Mesenchymal stem cell (in vitro differentiated cells and primary cell): Measurements from ENCODE around the gene SNTG2.

Source experiments
- DNase-seq: peaks from one replicate; pipeline ENCODE4 v3.0.0-alpha.2; 2013
- H2AFZ ChIP-seq: one replicate; pipeline ENCODE4 v1.6.1; 2013; ENCODE audit warnings: low read depth, mild to moderate bottlenecking, control low read depth, inconsistent platforms, low read length, moderate library complexity
- H2AK5ac ChIP-seq: 2 replicates; pipeline ENCODE4 v1.6.1; 2013; ENCODE audit warnings: low read length, moderate library complexity, mild to moderate bottlenecking, inconsistent platforms; ENCODE audit not compliant: severe bottlenecking
- H2BK120ac ChIP-seq: one replicate; pipeline ENCODE4 v1.6.1; 2013; ENCODE audit warnings: low read depth, mild to moderate bottlenecking, inconsistent platforms, low read length, moderate library complexity
- H2BK12ac ChIP-seq, 2 experiments: one replicate each; pipeline ENCODE4 v1.6.1; 2013; ENCODE audit warnings: inconsistent platforms in 2 of 2, low read length in 2 of 2, mild to moderate bottlenecking in 2 of 2, moderate library complexity in 2 of 2, control low read depth in 1 of 2
- H2BK15ac ChIP-seq: one replicate; pipeline ENCODE4 v1.6.1; 2013; ENCODE audit warnings: mild to moderate bottlenecking, low read depth, inconsistent platforms; ENCODE audit not compliant: poor library complexity, severe bottlenecking
- H2BK5ac ChIP-seq: 2 replicates; pipeline ENCODE4 v1.6.1; 2013; ENCODE audit warnings: low read depth, mild to moderate bottlenecking, low read length, control low read depth, inconsistent platforms; ENCODE audit not compliant: poor library complexity, severe bottlenecking
- H3K14ac ChIP-seq, 2 experiments: one replicate each; pipeline ENCODE4 v1.6.1; 2013; ENCODE audit warnings: inconsistent platforms in 2 of 2, low read length in 2 of 2, control low read depth in 1 of 2, mild to moderate bottlenecking in 1 of 2, moderate library complexity in 1 of 2
- H3K18ac ChIP-seq, 2 experiments: one replicate each; pipeline ENCODE4 v1.6.1; 2013; ENCODE audit warnings: inconsistent platforms in 2 of 2, low read length in 2 of 2, control low read depth in 1 of 2, low read depth in 1 of 2, mild to moderate bottlenecking in 1 of 2
- H3K23ac ChIP-seq, 2 experiments: one replicate each; pipeline ENCODE4 v1.6.1; 2013; ENCODE audit warnings: inconsistent platforms in 2 of 2, low read length in 2 of 2, mild to moderate bottlenecking in 2 of 2, moderate library complexity in 2 of 2, control low read depth in 1 of 2
- H3K27ac ChIP-seq: 2 replicates; pipeline ENCODE4 v1.5.1; 2013; ENCODE audit warnings: mild to moderate bottlenecking, moderate library complexity, low read length, control low read depth, inconsistent platforms; ENCODE audit not compliant: poor library complexity, severe bottlenecking
- H3K27me3 ChIP-seq, 2 experiments: 2 replicates each; pipeline versions ENCODE4 v1.6.1 to v1.7.0; 2013; ENCODE audit warnings: low read length in 2 of 2, mild to moderate bottlenecking in 2 of 2, moderate library complexity in 2 of 2, control low read depth in 1 of 2, inconsistent platforms in 1 of 2; ENCODE audit not compliant: control insufficient read depth in 1 of 2, insufficient read depth in 1 of 2
- H3K36me3 ChIP-seq, 2 experiments: 2 replicates each; pipeline versions ENCODE4 v1.6.1 to v1.7.0; 2013; ENCODE audit warnings: low read length in 2 of 2, control low read depth in 1 of 2, inconsistent platforms in 1 of 2, low read depth in 1 of 2, mild to moderate bottlenecking in 1 of 2; ENCODE audit not compliant: insufficient read depth in 2 of 2, control insufficient read depth in 1 of 2
- H3K4ac ChIP-seq, 2 experiments: one replicate each; pipeline ENCODE4 v1.6.1; 2013; ENCODE audit warnings: inconsistent platforms in 2 of 2, low read length in 2 of 2, mild to moderate bottlenecking in 2 of 2, moderate library complexity in 2 of 2, control low read depth in 1 of 2, low read depth in 1 of 2
- H3K4me1 ChIP-seq: 2 replicates; pipeline ENCODE4 v1.6.1; 2013; ENCODE audit warnings: low read depth, low read length, control low read depth; ENCODE audit not compliant: control insufficient read depth, insufficient read depth
- H3K4me2 ChIP-seq: 2 replicates; pipeline ENCODE4 v1.6.1; 2013; ENCODE audit warnings: low read length, mild to moderate bottlenecking, inconsistent platforms; ENCODE audit not compliant: poor library complexity, severe bottlenecking
- H3K4me3 ChIP-seq, 2 experiments: 2 replicates each; pipeline versions ENCODE4 v1.5.1 to v1.7.0; 2013; ENCODE audit warnings: low read length in 2 of 2, mild to moderate bottlenecking in 2 of 2, control low read depth in 1 of 2, low read depth in 1 of 2; ENCODE audit not compliant: insufficient read depth in 1 of 2
- H3K79me1 ChIP-seq: replicated peaks from 2 replicates; pipeline ENCODE4 v1.6.1; 2013; ENCODE audit warnings: mild to moderate bottlenecking, control low read depth, low read length, inconsistent platforms; ENCODE audit not compliant: poor library complexity, severe bottlenecking
- H3K9ac ChIP-seq: 2 replicates; pipeline ENCODE4 v1.7.0; 2013; ENCODE audit warnings: mild to moderate bottlenecking, low read length, moderate library complexity
- H3K9me3 ChIP-seq: 2 replicates; pipeline ENCODE4 v1.7.0; 2013; ENCODE audit warnings: mild to moderate bottlenecking, low read length; ENCODE audit not compliant: control insufficient read depth
- H4K8ac ChIP-seq: one replicate; pipeline ENCODE4 v1.6.1; 2013; ENCODE audit warnings: inconsistent platforms, mild to moderate bottlenecking, low read length, moderate library complexity
- H4K91ac ChIP-seq: one replicate; pipeline ENCODE4 v1.6.1; 2013; ENCODE audit warnings: mild to moderate bottlenecking, low read length, inconsistent platforms
- WGBS: methylation state at CpG from one replicate; pipeline ENCODE4 v1.1.7; 2013; ENCODE audit warnings: mixed read lengths; 5-methylcytosine and 5-hydroxymethylcytosine counted together

SNTG2 gene

DNA sequence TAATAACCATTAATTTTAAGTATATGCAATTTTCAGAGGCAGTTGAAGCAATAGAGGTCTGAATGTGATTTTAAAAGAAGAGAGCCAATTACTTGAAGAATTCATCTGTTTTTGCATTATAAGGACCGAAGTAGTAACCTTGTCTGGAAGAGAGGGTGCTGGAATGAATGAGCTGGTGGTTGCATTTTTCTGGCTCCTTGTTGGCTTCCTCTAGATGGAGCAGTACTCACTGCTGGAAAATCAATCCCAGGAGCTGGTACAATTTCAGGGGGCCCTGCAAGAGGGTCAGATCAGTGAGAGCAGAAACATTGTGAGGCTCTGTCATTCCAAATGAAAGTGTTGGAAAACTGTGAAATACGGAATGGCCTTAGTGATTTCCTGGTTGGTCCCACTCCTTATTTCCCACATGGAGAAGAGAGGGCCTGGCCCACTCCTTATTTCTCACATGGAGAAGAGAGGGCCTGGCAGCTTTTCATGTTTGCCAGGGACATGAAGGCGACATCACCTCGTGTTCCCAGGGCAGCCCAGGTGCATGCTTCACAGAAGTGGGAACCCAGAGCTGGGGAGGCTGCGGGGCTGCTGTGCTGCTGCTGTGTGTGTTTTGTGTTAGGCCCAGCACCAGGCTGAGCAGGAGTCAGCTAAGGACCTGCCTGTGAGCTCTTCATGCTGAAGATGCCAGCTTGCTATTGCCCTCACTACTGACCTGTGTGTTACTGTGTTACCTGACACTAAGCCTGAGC is 197.4 kb downstream of the SNTG2 start:
- Histone ChIP-seq H3K9ac (no peak overlapping the region), H2BK12ac (no peak overlapping the region), H3K79me1 (no peaks in the 10 kb centered on the region), H3K23ac (no peak overlapping the region), H3K9me3 (no peaks in the 10 kb centered on the region), H3K4ac (no peak overlapping the region), H3K4me1 (peaks cover 1% of the 10 kb centered on the region), H4K8ac (no peak overlapping the region), H3K4me2 (no peak overlapping the region), H3K18ac (no peak overlapping the region), H3K36me3 (no peaks in the 10 kb centered on the region), H2AK5ac (no peak overlapping the region), H2BK15ac (no peak overlapping the region), H4K91ac (no peak overlapping the region), H3K27ac (no peak overlapping the region), H2AFZ (no peak overlapping the region), H3K27me3 (no peaks in the 10 kb centered on the region), H2BK5ac (no peak overlapping the region), H2BK120ac (no peak overlapping the region), H3K4me3 (no peak overlapping the region), H3K14ac (no peak overlapping the region)
- no peak for DNase-seq
- WGBS: 41% methylated on average over 5 of the region's 5 CpGs

DNA sequence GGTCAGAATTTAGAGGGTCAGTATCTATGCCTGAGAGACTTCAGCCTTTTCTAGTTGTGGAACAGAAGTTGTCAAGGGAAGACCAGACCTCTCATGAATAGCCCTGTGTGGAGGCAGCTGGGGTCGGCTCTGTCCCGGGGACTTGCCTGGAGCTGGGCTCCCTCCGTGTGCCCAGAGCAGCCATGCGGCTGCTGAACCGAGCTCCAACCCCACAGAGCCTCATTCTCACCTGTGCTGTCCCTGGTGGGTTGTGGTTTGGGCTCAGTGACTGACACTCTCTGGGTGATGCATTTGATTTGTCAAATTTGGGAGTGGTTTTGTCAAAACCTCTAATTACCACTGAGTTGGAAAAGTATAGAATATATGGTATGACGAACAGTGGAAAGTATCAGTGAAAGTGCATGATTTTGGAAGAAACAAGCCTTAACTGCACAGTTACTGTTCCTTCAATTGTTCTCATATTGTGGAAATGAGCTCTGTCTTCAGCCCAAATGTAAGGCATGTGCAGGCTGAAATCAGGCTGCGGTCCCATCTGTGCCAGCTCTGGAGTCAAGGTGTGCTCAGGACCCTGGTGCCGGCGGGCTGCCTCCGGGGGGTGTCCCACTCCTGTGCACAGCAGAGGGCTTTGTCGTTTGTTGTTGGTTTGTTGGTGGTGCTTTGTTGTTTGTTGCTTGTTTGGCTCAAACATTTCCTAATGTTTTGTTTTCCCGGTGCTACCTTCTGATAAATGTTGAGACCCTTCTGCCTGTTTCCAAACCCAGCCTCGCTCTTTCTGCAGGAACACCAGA is 200.3 kb downstream of the SNTG2 start:
- WGBS: 65% methylated on average over 11 of the region's 13 CpGs
- H4K8ac ChIP-seq: no peak overlapping the region
- H2BK12ac ChIP-seq: no peak overlapping the region
- H3K4me1 ChIP-seq: peaks cover 1% of the 10 kb centered on the region
- H3K14ac ChIP-seq: no peak overlapping the region
- no peak overlapping the region for H2BK5ac ChIP-seq
- no peak overlapping the region for H2AFZ ChIP-seq
- no peaks in the 10 kb centered on the region for H3K36me3 ChIP-seq
- no peak overlapping the region for H4K91ac ChIP-seq
- no peaks in the 10 kb centered on the region for H3K79me1 ChIP-seq
- no peak overlapping the region for H3K9ac ChIP-seq
- no peaks in the 10 kb centered on the region for H3K27me3 ChIP-seq
- no peak overlapping the region for H2AK5ac ChIP-seq
- no peak overlapping the region for H3K4ac ChIP-seq
- no peak overlapping the region for H3K23ac ChIP-seq
- H2BK120ac ChIP-seq: no peak overlapping the region
- no peak overlapping the region for H3K4me2 ChIP-seq
- no peak overlapping the region for H3K18ac ChIP-seq
- H3K4me3 ChIP-seq: no peak overlapping the region
- no peak for DNase-seq
- no peak overlapping the region for H2BK15ac ChIP-seq
- H3K27ac ChIP-seq: no peak overlapping the region
- H3K9me3 ChIP-seq: no peaks in the 10 kb centered on the region

DNA sequence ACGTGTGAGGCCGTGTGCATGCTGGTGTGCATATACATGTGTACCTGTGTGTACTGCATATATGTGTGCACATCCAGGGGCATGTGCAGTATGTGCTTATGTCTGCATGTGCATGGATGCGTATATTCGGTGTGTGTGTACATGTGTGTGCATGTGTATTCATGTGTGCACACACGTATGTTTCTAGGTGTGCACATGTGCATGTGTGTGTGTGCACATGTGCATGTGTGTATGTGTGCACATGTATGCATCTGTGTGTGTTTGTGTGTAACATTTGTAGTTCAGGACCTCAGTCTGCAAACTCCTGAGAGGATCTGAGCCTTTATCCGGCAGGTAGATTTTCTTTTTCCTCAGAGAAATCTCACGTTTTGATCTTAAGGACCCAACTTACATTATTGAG is 201.7 kb downstream of the SNTG2 start:
- 94% methylated on average over 5 of the region's 7 CpGs for WGBS
- peak overlapping the region; percentile 42 for H4K8ac ChIP-seq
- no peak overlapping the region for H2AFZ ChIP-seq
- no peak overlapping the region for H3K4me3 ChIP-seq
- no peaks in the 10 kb centered on the region for H3K9me3 ChIP-seq
- no peak for DNase-seq
- no peak overlapping the region for H3K4ac ChIP-seq
- no peak overlapping the region for H2BK5ac ChIP-seq
- no peak overlapping the region for H3K18ac ChIP-seq
- H3K9ac ChIP-seq: no peak overlapping the region
- no peaks in the 10 kb centered on the region for H3K36me3 ChIP-seq
- H3K79me1 ChIP-seq: no peaks in the 10 kb centered on the region
- peak overlapping the region; percentile 85 for H4K91ac ChIP-seq
- peaks cover 5% of the 10 kb centered on the region for H3K4me1 ChIP-seq
- H3K14ac ChIP-seq: peak overlapping the region in 1 of 2 experiments; percentile 35
- H2AK5ac ChIP-seq: no peak overlapping the region
- no peak overlapping the region for H2BK15ac ChIP-seq
- H3K4me2 ChIP-seq: no peak overlapping the region
- no peaks in the 10 kb centered on the region for H3K27me3 ChIP-seq
- no peak overlapping the region for H3K27ac ChIP-seq
- no peak overlapping the region for H3K23ac ChIP-seq
- H2BK120ac ChIP-seq: no peak overlapping the region
- no peak overlapping the region for H2BK12ac ChIP-seq

DNA sequence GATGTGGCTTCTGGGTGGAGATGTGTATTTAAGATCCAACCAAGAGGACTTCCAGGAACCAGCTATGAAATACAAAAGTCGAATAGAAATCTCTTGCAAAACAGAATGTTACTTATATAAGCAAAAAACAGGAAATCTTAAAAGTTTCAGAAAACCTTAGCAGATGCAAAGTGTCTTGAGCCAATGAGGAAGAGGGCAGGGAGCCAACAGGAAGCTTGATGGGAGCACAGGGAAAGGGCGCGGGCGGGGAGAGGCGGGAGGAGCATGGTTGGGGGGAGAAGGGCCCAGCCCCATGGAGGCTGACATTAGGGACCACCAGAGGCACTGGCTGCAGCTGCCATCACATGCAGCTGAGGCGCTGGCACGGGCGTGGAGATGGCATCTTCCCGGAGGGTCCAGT is 203.3 kb downstream of the SNTG2 start:
- no peak overlapping the region for H4K8ac ChIP-seq
- no peak overlapping the region for H3K4me3 ChIP-seq
- H3K9ac ChIP-seq: no peak overlapping the region
- H2AFZ ChIP-seq: no peak overlapping the region
- no peak overlapping the region for H2BK120ac ChIP-seq
- H3K14ac ChIP-seq: no peak overlapping the region
- peaks cover 5% of the 10 kb centered on the region for H3K4me1 ChIP-seq
- H3K27ac ChIP-seq: no peak overlapping the region
- no peak overlapping the region for H2BK5ac ChIP-seq
- no peak overlapping the region for H3K4me2 ChIP-seq
- H3K9me3 ChIP-seq: no peaks in the 10 kb centered on the region
- no peak overlapping the region for H3K4ac ChIP-seq
- H3K79me1 ChIP-seq: no peaks in the 10 kb centered on the region
- H3K27me3 ChIP-seq: no peaks in the 10 kb centered on the region
- 78% methylated on average over 8 of the region's 9 CpGs for WGBS
- H3K23ac ChIP-seq: no peak overlapping the region
- no peak overlapping the region for H2BK12ac ChIP-seq
- no peak overlapping the region for H3K18ac ChIP-seq
- H4K91ac ChIP-seq: no peak overlapping the region
- no peaks in the 10 kb centered on the region for H3K36me3 ChIP-seq
- no peak overlapping the region for H2BK15ac ChIP-seq
- no peak overlapping the region for H2AK5ac ChIP-seq
- no peak for DNase-seq
